Putamen (tissue), 1 donor: ENCODE results near the gene ITPR3.
A peak's percentile ranks its signal among the peaks of the same experiment; 100 is the strongest.

Experiments used
- DNase-seq: peaks from one replicate; pipeline ENCODE4 v3.0.0-alpha.2; 2016; ENCODE audit warnings: low spot score

ITPR3 gene

DNA sequence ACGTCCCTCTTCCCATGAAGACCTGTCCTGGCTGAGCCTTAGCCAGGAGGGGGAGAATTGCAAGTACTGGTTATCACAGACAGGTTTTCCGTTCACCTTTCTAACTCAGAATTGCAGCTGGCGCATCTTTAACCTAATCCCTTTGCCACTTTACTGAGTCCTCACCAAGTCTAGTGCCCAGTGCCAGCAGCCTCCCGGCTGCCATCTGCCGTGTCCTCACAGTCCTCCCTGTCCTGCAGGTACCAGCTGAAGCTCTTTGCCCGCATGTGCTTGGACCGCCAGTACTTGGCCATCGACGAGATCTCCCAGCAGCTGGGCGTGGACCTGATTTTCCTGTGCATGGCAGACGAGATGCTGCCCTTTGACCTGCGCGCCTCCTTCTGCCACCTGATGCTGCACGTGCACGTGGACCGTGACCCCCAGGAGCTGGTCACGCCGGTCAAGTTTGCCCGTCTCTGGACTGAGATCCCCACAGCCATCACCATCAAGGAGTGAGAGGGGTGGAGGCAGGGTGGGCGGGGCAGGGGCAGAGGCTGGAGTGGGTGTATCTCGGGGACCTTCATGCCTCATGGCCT lies 49.1 kb downstream of the ITPR3 start:
- no peak for DNase-seq

DNA sequence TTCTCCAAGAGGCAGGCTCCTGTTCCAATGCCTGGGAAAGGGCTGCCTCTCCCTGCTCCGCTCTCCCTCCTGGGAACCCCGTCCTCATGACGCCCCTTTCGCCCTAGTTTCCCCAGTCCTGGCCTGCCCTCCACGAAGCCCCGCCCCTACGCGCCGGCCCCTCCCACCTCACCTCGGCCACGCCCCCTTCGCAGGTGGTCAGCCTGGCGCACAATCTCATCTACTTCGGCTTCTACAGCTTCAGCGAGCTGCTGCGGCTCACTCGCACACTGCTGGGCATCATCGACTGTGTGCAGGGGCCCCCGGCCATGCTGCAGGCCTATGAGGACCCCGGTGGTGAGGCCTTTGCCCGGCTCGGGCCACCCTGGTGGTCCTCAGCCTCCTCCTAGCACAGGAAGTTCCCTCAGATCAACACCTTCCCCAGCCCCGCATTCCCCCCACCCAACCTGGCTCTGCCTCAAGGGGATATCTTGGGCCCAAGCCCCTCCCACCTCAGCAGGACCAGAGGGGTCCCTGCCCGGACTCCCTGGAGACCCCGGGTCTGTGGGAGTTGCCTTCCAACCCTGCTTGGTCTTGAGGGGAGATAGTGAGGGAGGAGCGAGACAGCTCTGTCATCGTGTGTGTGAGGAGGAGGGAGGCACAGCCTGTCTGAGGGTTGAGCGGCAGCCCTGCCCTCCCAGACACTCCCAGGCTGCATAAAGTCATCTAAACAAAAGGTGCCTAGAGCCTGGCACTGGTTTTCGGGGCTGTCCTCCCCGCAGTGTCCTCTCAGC lies 50.0 kb downstream of the ITPR3 start:
- DNase-seq: no peak

DNA sequence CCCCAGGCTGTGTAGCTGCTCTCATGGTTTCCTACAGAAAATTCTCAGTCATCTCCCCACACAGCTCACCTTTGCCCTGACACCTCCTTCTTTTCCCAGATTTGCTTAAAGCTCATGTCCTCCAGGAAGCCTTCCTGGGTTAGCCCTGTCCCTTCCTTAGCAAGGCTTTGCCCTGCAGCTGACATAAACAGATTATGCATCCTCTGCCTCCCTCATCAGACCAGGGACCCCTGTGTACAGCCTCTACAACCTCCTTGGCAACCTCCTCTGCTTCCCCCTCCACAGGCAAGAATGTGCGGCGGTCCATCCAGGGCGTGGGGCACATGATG lies 50.6 kb downstream of the ITPR3 start:
- DNase-seq: no peak

DNA sequence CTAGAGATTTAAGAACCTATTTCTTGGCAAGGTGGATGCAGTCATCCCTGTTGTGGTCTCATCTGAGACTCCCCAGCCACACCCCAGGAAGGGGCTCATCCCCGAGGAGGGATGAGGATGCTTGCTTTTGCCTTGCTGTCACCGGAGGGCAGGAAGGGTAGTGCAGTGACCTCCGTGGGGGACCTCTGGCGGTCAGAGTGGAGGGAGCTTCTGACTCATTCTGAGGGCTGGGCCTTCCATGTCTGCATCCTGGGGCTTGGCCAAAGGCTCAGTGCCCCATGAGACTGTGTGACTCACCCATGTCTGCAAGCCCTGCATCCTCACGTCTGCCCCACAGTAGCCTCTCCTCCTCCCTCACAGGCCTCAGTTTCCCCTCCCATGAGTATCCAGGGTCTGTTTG lies 51.7 kb downstream of the ITPR3 start:
- no peak for DNase-seq

DNA sequence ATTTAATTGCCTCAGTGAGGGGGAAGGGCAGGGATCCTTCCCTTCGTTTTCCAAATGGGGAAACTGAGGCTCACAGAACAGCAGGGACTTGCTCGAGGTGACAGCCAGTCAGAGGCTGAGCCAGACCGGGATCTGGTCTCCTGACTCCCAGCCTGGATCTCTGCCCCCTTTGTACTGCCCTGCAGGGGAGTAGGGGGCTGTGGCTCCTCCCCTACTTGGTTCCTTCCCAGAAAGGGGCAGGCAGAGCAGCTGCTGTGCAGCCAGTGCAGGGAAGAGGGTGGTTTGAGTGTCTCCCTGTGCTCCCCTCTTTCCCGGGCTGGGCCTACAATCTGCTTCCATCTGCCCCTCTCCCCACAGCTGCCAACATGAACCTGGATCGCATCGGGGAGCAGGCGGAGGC lies 52.7 kb downstream of the ITPR3 start:
- DNase-seq: no peak

DNA sequence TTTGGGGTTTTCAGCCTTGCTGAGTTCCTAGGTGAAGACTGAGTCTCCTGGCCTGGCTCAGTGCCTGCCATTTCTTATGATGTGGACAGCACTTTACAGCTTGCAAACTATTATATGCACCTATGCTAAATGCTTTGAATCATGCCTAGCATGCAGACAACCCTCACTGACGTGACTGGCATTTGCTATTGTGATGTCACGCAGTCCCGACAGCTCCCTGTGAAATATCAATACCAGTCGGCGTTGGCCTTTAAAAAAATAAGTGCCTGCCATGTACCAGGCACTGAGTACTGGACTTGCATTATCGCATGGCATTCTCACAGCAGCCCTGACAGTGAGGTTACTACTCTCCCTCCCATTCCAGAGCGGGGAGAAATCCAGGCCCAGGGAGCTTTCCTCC lies 54.8 kb downstream of the ITPR3 start:
- no peak for DNase-seq

DNA sequence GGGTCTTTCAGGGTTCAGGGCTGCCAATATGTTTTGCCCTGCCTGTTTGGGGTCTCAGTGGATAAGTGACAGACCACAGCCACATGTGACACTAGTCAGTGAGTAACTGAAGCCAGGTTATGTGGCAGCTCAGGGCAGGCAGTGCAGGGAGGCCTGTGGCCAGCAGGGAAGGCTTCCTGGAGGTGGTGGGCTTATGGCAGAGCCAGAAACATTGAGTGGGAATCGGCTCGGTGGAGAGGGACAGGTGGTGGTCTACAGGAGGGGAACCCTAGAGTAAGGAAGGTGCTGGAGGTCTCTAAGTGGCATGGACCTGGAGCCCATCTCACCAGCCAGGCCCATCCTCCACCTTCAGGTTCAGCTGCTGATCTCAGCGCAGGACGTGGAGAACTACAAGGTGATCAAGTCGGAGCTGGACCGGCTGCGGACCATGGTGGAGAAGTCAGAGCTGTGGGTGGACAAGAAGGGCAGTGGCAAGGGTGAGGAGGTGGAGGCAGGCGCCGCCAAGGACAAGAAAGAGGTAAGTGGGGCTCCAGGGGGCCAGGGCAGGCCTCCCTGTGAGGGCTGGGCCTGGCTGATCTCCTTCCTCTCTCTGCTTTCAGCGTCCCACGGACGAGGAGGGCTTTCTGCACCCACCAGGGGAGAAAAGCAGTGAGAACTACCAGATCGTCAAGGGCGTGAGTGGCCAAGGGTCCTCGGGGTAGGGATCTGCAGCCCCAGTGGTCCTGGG lies 55.5 kb downstream of the ITPR3 start:
- DNase-seq: no peak

DNA sequence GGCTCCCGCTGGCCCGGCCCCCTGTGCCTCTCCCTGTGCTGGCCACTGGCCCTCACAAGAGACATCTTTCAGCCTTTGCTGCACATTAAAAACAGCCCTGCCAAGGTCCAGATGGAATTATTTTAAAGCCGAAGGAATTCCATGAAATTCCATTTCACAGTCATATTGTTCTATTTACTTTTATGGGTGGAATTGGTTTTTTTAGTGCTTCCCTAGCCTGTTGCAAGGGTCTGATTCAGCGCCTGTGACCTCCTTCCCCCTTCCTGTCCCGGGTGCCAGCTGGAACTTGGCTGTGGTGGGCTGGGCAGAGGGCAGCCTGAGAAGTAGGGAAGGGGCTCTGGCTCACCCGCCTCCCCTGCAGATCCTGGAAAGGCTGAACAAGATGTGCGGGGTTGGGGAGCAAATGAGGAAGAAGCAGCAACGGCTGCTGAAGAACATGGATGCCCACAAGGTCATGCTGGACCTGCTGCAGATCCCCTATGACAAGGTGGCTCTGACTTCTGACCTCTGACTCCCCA lies 56.1 kb downstream of the ITPR3 start:
- DNase-seq: no peak

DNA sequence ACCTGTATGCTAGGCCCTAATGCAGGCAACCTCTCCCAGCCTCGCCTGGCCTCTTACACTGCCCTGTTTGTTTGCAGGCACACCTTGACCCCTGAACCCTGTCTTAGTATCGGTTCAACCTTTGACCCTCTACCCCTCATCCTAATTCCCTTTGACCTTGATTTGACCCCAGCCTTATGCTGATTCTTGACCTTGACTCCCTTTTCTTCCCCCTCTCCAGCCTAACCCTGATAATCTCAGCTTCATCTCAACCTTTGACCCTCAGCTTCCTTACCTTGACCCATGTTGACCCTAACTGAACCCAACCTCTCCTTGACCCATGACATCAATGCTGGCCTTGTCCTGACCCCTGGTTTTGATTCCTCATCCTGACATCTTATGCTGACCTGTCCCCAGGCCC lies 56.6 kb downstream of the ITPR3 start:
- no peak for DNase-seq

DNA sequence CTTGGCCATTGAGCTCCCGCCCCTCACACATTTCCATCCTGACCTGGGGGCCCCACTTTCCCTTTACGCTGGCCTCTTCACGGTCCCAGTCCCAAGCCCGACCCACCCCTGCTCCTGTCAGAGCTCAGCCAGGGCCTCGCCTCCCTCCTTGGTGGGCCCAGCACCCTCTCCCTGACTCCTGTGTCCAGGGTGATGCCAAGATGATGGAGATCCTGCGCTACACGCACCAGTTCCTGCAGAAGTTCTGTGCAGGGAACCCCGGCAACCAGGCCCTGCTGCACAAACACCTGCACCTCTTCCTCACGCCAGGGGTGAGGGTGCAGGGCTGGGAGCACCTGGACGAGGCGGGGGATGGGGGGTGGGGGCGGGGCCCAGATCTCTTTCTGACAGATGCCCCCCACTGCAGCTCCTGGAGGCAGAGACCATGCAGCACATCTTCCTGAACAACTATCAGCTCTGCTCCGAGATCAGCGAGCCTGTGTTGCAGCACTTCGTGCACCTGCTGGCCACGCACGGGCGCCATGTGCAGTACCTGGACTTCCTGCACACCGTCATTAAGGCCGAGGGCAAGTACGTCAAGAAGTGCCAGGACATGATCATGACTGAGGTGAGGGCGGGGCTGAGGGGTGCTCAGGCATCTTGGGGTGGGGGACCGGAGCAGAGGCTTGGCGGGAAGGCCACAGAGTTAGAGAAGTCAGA lies 57.3 kb downstream of the ITPR3 start:
- no peak for DNase-seq

DNA sequence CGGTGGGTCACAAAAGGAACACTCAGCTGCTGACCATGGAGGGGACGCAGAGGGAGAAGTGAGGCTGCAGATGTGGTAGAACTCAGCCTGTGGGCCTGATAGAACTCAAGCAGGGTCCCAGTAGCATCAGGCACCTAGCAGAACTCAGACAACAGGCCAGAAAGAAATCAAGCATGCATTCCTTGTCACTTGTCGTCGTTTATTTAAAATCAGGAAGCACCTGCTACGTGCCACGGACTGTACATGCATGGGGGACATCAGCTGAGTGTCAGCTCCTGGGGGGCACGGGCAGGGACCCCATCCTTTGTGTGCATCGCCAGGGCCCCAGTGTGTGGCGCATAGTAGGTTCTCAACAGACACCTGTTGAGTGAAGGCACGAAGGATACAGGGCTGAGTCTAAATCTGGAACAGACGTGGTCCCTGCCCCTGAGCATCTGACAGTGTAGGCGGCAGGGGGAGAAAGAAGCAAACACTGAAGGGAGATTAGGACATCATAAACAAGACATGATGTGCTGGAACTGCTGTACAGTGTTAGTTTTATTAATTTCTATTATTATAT lies 57.9 kb downstream of the ITPR3 start:
- no peak for DNase-seq

DNA sequence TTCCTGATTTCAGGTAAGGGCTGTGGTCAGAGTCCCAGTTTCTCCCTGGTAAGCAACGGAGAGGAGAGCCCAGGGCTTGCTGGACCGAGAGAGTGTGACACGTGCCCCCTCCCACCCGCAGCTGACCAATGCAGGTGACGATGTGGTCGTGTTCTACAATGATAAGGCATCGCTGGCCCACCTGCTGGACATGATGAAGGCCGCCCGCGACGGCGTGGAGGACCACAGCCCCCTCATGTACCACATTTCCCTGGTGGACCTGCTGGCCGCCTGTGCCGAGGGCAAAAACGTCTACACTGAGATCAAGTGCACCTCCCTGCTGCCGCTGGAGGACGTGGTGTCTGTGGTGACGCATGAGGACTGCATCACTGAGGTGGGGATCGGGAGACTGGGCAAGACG lies 58.6 kb downstream of the ITPR3 start:
- DNase-seq: no peak

DNA sequence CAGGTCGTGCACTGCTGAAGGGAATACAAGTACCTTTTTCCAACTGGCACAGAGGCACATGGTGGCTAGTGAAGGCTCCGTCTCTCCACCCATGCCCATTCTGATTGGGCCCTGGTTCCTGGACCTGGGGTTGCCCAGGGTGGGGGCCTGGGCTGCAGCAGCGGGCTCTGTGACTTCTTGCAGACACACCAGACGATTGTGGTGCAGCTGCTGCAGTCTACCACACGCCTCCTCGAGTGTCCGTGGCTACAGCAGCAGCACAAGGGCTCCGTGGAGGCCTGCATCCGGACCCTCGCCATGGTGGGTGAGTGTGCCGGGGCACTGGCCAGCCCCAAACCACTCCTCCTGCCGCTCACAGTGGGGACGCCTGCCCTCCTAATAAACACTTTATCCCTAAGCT lies 61.2 kb downstream of the ITPR3 start:
- DNase-seq: no peak

DNA sequence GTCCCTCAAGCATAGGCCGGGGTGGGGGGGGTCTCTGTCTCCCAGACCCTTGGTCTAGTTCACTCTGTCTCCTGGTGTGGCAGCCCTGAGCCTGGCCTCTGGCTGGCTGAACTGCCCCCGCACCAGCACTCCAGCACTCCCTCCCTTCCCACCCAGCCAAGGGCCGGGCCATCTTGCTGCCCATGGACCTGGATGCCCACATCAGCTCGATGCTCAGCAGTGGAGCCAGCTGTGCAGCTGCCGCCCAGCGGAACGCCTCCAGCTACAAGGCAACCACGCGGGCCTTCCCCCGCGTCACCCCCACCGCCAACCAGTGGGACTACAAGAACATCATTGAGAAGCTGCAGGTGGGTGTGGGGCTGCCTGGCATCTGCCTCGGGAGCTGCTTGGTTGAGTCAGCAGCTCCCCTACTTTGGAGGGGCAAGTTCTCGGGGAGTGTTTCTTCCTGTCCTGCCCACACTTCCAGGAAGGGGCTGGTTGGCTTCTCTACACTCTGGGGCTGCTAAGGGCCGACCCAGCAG lies 62.0 kb downstream of the ITPR3 start:
- DNase-seq: peak; percentile 70

DNA sequence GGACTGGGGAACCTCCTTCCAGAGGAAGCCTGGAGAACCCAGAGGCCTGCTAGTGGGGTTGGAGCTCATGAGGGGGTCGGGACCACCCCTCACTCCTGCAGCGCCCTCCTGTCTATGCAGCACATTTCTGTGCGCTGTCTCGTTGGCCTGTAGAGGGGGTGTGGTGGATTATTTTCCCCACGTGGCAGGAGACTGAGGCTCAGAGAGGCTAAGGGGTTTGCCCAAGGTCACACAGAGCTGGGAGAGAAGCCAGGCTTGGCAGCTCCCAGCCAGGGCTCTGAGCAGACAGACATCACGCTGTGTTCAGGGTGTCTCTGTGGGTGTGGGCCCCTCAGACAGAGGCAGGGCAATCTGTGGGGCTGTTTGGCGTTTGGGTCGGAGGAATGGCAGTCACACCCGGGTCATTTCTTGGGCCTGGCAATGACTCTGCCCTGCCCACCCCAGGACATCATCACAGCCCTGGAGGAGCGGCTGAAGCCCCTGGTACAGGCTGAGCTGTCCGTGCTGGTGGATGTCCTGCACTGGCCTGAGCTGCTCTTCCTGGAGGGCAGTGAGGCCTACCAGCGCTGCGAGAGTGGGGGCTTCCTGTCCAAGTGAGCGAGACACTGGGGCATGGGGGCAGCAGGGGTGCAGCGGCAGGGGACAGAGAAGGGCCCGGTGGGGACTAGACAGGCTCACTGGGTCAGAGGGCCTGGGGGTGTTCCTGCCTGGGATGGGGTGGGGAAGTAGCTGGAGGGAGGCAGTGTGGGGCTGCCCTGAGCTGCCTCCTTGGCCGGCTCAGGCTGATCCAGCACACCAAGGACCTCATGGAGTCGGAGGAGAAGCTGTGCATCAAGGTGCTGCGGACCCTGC lies 62.7 kb downstream of the ITPR3 start:
- no peak for DNase-seq

DNA sequence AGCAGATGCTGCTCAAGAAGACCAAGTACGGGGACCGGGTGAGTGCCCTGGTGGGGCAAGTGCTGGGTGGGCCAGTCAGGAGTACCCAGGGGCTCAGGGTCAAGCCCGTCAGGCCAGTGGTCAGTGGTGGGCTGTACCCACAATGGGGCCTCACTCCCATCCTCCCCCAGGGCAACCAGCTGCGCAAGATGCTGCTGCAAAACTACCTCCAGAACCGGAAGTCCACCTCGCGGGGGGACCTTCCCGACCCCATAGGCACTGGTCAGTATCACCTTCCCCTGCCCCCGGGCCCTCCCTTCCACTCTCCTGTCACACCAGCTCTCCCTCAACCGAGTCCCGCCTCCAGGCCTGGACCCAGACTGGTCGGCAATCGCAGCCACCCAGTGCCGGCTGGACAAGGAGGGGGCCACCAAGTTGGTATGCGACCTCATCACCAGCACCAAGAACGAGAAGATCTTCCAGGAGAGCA lies 63.3 kb downstream of the ITPR3 start:
- no peak for DNase-seq

DNA sequence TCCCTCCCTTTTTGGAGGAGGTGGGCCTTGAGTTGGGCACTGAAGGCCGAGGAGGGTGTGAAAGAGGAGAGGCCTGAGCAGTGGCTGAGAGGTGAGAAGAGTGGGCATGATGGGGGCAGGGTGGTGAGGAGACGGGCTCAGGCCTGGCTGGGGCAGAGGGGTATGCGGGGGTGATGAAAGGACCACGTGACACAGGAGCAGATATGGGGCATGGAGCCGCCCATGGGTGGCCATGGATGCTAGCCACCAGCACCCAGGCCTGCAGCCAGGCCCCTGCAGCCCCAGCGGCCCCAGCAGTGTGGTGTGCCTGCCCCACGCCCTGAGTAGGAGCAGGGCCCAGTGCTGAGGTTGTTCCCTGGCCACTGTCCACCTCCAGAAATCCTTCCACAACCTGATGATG lies 63.9 kb downstream of the ITPR3 start:
- DNase-seq: no peak

DNA sequence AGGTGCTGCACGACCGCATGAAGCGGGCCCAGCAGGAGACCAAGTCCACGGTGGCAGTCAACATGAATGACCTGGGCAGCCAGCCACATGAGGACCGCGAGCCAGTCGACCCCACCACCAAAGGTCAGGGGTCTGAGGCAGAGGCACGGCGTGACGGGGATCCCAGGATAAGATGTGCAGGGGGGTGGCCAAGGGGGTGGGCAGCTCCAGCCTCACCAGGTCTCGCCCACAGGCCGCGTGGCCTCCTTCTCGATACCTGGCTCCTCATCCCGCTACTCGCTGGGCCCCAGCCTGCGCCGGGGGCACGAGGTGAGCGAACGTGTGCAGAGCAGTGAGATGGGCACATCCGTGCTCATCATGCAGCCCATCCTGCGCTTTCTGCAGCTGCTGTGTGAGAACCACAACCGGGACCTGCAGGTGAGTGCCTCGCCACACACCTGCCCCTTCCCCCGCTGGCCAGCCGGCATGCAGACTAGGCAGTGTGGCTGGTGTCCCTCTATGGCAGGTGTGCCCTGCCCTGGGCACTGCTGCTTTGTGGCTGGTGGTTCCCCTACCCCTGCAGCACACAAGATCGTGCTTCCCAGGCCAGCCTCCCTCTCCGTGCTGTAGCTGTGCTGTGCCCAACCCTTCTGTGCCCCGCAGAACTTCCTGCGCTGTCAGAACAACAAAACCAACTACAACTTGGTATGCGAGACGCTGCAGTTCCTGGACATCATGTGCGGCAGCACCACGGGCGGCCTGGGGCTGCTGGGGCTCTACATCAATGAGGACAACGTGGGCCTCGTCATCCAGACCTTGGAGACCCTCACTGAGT lies 64.5 kb downstream of the ITPR3 start:
- DNase-seq: no peak

DNA sequence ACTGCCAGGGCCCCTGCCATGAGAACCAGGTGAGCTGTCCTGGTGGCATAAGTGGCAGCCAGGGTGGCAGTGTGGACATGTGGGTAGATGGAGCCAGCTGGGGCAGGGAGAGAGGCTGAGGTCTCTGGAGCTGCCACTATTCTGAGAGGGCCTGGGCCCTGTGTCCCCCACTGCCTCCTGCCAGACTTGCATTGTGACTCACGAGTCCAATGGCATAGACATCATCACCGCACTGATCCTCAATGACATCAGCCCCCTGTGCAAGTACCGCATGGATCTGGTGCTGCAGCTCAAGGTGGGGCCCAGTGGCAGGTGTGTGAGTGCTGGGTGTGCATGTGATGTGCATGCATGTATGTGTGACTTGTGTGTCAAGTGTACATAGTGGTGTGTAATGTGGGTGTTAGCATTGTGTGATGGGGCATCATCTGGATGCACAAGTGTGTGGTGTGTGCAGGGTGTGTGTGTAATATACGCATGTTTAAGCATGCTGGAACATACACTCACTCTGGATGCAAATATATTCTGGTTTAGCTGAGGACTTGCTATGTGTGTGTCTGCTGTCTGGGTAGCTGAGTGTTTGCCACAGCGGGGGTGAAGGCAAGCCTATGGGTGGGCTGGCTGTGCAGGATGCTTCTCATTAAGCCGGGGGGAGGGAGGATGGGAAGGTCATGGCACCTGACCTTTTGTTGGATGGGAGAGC lies 65.3 kb downstream of the ITPR3 start:
- no peak for DNase-seq
